ENCODE measurements around the gene DSC3.

DNA sequence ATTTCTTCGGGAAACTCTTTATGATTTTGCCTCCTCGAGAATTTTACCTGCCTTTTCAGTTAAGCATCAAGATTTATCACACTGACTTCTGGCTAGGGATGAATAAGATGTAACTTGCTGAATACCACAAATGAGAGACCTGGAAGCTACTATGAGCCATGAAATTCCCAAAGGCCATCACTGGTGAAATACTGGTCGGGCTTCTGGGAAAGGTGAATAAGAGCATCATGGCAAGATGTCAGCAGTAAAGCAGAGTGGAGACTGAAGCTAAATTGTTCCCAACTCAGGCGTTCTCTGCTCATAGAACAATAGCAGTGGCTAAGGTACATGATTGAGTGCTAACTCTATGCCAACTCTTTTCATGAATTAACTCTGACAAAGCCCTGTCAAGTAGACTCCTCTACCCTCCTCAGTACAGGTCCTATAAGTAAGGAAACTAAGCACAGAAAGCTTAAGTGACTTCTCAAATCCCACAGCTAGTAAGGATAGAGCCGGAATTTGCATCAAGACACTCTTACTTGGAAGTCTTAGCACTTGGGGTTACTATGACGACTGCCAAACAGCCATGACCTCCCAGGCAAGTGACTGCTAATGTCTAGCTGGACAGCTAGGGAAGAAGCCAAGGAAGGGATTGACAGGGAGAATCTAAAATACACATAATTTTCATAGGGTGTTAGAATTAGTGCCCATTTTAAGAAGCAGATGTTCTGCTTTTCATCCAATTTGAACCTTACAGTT, 22.7 kb upstream of the DSC3 start:
- TF ChIP-seq, protein P1, sequence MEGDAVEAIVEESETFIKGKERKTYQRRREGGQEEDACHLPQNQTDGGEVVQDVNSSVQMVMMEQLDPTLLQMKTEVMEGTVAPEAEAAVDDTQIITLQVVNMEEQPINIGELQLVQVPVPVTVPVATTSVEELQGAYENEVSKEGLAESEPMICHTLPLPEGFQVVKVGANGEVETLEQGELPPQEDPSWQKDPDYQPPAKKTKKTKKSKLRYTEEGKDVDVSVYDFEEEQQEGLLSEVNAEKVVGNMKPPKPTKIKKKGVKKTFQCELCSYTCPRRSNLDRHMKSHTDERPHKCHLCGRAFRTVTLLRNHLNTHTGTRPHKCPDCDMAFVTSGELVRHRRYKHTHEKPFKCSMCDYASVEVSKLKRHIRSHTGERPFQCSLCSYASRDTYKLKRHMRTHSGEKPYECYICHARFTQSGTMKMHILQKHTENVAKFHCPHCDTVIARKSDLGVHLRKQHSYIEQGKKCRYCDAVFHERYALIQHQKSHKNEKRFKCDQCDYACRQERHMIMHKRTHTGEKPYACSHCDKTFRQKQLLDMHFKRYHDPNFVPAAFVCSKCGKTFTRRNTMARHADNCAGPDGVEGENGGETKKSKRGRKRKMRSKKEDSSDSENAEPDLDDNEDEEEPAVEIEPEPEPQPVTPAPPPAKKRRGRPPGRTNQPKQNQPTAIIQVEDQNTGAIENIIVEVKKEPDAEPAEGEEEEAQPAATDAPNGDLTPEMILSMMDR (IDR thresholded peaks at IDR 0.05; ENCODE audit: low read depth, low read length): no peak
- TF ChIP-seq POLR2A (IDR thresholded peaks at IDR 0.05; ENCODE audit: extremely low read depth, insufficient read length): no peak
- TF ChIP-seq, protein P2, sequence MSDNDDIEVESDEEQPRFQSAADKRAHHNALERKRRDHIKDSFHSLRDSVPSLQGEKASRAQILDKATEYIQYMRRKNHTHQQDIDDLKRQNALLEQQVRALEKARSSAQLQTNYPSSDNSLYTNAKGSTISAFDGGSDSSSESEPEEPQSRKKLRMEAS (IDR thresholded peaks at IDR 0.05; ENCODE audit: low read depth, low read length): no peak
